Measurements from ENCODE around the gene XRCC1. TPM values are rescaled to one million over a fixed set of nuclear protein-coding genes. Genes with fewer than 3 reads are reported as not detected.

The XRCC1 gene
- total RNA-seq, 4 donors from 2014 or later: 29.6 to 38.8 (median 31.3) TPM

GRCh38 chr19:43586346-43586745 is 11.0 kb upstream of the XRCC1 start:
- H3K4me3 ChIP-seq (replicated peaks in 1 of 3): no peak overlapping the region
- no peak for DNase-seq
- no peaks in the 10 kb centered on the region for H3K36me3 ChIP-seq
- intact Hi-C loops (cut with DNase I): no loop called here
- TF ChIP-seq, protein P1, sequence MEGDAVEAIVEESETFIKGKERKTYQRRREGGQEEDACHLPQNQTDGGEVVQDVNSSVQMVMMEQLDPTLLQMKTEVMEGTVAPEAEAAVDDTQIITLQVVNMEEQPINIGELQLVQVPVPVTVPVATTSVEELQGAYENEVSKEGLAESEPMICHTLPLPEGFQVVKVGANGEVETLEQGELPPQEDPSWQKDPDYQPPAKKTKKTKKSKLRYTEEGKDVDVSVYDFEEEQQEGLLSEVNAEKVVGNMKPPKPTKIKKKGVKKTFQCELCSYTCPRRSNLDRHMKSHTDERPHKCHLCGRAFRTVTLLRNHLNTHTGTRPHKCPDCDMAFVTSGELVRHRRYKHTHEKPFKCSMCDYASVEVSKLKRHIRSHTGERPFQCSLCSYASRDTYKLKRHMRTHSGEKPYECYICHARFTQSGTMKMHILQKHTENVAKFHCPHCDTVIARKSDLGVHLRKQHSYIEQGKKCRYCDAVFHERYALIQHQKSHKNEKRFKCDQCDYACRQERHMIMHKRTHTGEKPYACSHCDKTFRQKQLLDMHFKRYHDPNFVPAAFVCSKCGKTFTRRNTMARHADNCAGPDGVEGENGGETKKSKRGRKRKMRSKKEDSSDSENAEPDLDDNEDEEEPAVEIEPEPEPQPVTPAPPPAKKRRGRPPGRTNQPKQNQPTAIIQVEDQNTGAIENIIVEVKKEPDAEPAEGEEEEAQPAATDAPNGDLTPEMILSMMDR (IDR thresholded peaks at IDR 0.05): no peak
- no peak for TF ChIP-seq POLR2A (IDR thresholded peaks at IDR 0.05)
- H3K27ac ChIP-seq: no peak overlapping the region
- peaks cover 0 to 22% of the 10 kb centered on the region in 2 donors for H3K4me1 ChIP-seq
- no peaks in the 10 kb centered on the region for H3K9me3 ChIP-seq
- no peaks in the 10 kb centered on the region for H3K27me3 ChIP-seq
- 55 to 58% methylated on average over 2 of the region's 2 CpGs for WGBS, 2 donors

DNA sequence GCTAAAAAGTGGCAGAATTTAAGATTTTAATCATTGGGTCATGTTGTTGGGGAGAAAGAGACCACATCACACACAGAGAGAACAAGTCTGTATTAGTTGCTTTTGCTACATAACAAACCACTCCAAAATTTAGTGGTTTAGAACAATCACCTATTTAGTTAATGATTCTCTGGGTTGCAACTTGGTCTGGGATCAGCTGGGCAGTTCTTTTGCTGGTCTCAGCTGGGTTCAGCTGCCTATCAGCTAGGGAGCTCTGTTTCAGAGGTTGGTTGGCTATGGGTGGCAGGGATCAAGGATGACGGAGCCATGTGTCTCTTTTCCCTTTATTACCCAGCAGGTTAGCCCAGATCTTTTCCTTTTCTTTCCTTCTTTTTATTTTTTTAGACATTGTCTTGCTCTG is 9.2 kb upstream of the XRCC1 start:
- DNase-seq: peak in 1 of 2 donors; percentile 20
- no peaks in the 10 kb centered on the region for H3K27me3 ChIP-seq
- peak overlapping the region in 2 of 3 donors; percentile 7 to 26 for H3K27ac ChIP-seq
- no peak overlapping the region for H3K4me3 ChIP-seq (replicated peaks in 1 of 3)
- no peaks in the 10 kb centered on the region for H3K36me3 ChIP-seq
- intact Hi-C loops (cut with DNase I): no loop called here
- TF ChIP-seq, protein P1 (IDR thresholded peaks at IDR 0.05): no peak
- no peak for TF ChIP-seq POLR2A (IDR thresholded peaks at IDR 0.05)
- 91 to 96% methylated on average over 1 of the region's 1 CpG for WGBS, 2 donors
- H3K9me3 ChIP-seq: no peaks in the 10 kb centered on the region
- H3K4me1 ChIP-seq: peaks cover 4 to 29% of the 10 kb centered on the region in 2 donors

DNA sequence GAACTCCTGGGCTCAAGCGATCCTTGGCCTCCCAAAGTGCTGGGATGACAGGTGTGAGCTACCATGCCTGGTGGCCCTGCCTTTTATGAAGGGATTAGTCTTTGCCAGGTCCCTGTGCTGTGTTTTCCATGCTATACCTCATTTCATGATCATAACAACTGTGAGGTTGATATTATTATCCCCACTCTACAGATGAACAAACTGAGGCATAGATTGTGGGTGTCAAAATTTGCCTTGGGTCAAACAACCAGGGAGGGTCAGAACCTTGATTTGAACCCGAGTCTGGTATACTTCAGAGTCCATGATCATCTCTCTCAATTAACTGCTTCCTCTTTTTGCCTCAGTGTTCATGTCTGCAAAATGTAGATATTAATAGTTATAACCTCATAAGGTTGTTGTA is 7.2 kb upstream of the XRCC1 start:
- H3K27ac ChIP-seq: no peak overlapping the region

DNA sequence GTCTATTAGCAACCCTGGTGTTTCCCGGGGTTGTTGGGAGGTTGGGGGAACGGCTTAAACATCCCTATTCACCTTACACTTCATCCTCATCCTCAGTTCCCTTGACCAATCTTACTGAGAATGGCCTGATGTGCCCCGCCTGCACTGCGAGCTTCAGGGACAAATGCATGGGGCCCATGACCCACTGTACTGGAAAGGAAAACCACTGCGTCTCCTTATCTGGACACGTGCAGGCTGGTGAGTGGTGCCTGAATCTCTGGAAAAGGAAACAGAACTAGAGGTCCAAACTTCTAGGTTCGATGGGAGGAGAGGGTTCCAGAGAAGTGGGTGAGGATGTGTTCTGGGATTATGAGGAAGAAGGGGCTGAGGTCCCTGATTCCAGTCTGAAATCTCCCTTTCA is 6.1 kb upstream of the XRCC1 start:
- no peaks in the 10 kb centered on the region for H3K27me3 ChIP-seq
- no peaks in the 10 kb centered on the region for H3K36me3 ChIP-seq
- H3K4me3 ChIP-seq (replicated peaks in 1 of 3): no peak overlapping the region
- no peak for DNase-seq
- H3K27ac ChIP-seq: no peak overlapping the region
- 80 to 90% methylated on average over 7 of the region's 7 CpGs for WGBS, 2 donors
- TF ChIP-seq, protein P1 (IDR thresholded peaks at IDR 0.05): no peak
- no peak for TF ChIP-seq POLR2A (IDR thresholded peaks at IDR 0.05)
- H3K4me1 ChIP-seq: peaks cover 4 to 28% of the 10 kb centered on the region in 2 donors
- H3K9me3 ChIP-seq: no peaks in the 10 kb centered on the region
- intact Hi-C loops (cut with DNase I): no loop called here

More for the DNA sequence above, 7.2 kb upstream of the XRCC1 start:
- no peaks in the 10 kb centered on the region for H3K36me3 ChIP-seq
- no peaks in the 10 kb centered on the region for H3K9me3 ChIP-seq
- TF ChIP-seq, protein P1 (IDR thresholded peaks at IDR 0.05): no peak
- no peak for TF ChIP-seq POLR2A (IDR thresholded peaks at IDR 0.05)
- H3K27me3 ChIP-seq: no peaks in the 10 kb centered on the region
- H3K4me3 ChIP-seq (replicated peaks in 1 of 3): no peak overlapping the region
- H3K4me1 ChIP-seq: peaks cover 4 to 29% of the 10 kb centered on the region in 2 donors
- intact Hi-C loops (cut with DNase I): no loop called here
- 97 to 100% methylated on average over 2 of the region's 2 CpGs for WGBS, 2 donors
- no peak for DNase-seq

DNA sequence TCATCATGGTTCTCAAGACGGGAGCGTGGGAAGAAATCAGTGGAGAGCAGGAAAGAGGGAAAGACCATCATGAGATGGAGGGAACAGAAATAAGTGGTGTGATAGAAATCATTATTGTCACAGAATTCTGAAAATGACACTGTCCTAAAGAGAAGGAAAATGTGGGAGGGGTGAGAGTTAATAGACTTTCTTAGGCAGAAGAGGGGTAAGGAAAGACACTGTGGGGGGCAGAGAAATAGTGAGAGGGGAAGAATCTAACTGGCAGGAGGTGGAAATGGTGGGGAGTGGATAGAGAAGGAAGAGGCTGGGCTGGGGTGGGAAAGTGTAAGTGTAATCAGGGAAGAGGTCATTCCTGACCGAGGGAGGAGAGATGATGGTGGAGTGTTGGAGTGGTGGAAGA is 3.5 kb upstream of the XRCC1 start:
- H3K9me3 ChIP-seq: no peaks in the 10 kb centered on the region
- WGBS, 2 donors: 88 to 90% methylated on average over 3 of the region's 3 CpGs
- no peak overlapping the region for H3K4me3 ChIP-seq (replicated peaks in 1 of 3)
- no peak for TF ChIP-seq POLR2A (IDR thresholded peaks at IDR 0.05)
- intact Hi-C loops (cut with DNase I): no loop called here
- DNase-seq: no peak
- H3K36me3 ChIP-seq: no peaks in the 10 kb centered on the region
- H3K27ac ChIP-seq: no peak overlapping the region
- H3K4me1 ChIP-seq: peaks cover 13 to 27% of the 10 kb centered on the region in 2 donors
- no peaks in the 10 kb centered on the region for H3K27me3 ChIP-seq

All from thyroid gland (tissue), 4 donors.